Loucy (cell line): ENCODE results near the gene EGF.
"Not testable (repeated sequence)": the region's sequence is repeated elsewhere in the genome, so short reads cannot be mapped to it uniquely, and the experiment has no call there.

Experiments
- H2AFZ ChIP-seq: fragments of 200-600 bp; sonication (generic); 2 replicates; pipeline ENCODE4 v1.6.0; 2016; ENCODE audit warnings: antibody characterized with exemption, mild to moderate bottlenecking, low read length, moderate library complexity
- H3F3A ChIP-seq: fragments of 200-600 bp; 2 replicates; pipeline ENCODE4 v1.6.0; 2016; ENCODE audit warnings: antibody characterized with exemption, low read depth, mild to moderate bottlenecking
- H3K27me3 ChIP-seq: fragments of 200-600 bp; sonication (generic); 2 replicates; pipeline ENCODE4 v1.6.1; 2014; ENCODE audit warnings: low read length, mild to moderate bottlenecking; ENCODE audit not compliant: insufficient read depth, poor library complexity, severe bottlenecking
- H3K36me3 ChIP-seq: fragments of 200-600 bp; sonication (generic); 2 replicates; pipeline ENCODE4 v1.6.1; 2016; ENCODE audit warnings: low read length; ENCODE audit not compliant: insufficient read depth
- H3K4me1 ChIP-seq: fragments of 200-600 bp; sonication (generic); 2 replicates; pipeline ENCODE4 v1.5.1; 2014; ENCODE audit warnings: low read length, mild to moderate bottlenecking; ENCODE audit not compliant: insufficient read depth, poor library complexity, severe bottlenecking
- H3K4me2 ChIP-seq: fragments of 200-600 bp; sonication (generic); 2 replicates; pipeline ENCODE4 v1.6.0; 2014; ENCODE audit warnings: antibody characterized with exemption, low read length, low read depth, mild to moderate bottlenecking; ENCODE audit not compliant: poor library complexity, severe bottlenecking
- H3K4me3 ChIP-seq: fragments of 200-600 bp; sonication (generic); 2 replicates; pipeline ENCODE4 v1.5.1; 2014; ENCODE audit warnings: low read length, mild to moderate bottlenecking, mixed read lengths; ENCODE audit not compliant: poor library complexity, severe bottlenecking
- H3K79me2 ChIP-seq: fragments of 200-600 bp; sonication (generic); 2 replicates; pipeline ENCODE4 v1.6.1; 2014; ENCODE audit warnings: low read length; ENCODE audit not compliant: insufficient read depth
- H3K9ac ChIP-seq: fragments of 200-600 bp; sonication (generic); 2 replicates; pipeline ENCODE4 v1.6.0; 2014; ENCODE audit warnings: mild to moderate bottlenecking, low read depth, low read length, moderate library complexity; ENCODE audit not compliant: poor library complexity, severe bottlenecking
- H3K9me2 ChIP-seq: fragments of 200-600 bp; sonication (generic); replicated peaks from 2 replicates; pipeline ENCODE4 v1.6.1; 2016; ENCODE audit warnings: low read depth, low read length, mixed read lengths
- H3K9me3 ChIP-seq: fragments of 200-600 bp; sonication (generic); 2 replicates; pipeline ENCODE4 v1.6.1; 2014; ENCODE audit warnings: mild to moderate bottlenecking, antibody characterized with exemption, low read length, low read depth; ENCODE audit not compliant: insufficient read depth
- H4K20me1 ChIP-seq: fragments of 200-600 bp; sonication (generic); 2 replicates; pipeline ENCODE4 v1.6.0; 2014; ENCODE audit warnings: antibody characterized with exemption, low read length, mild to moderate bottlenecking; ENCODE audit not compliant: insufficient read depth, poor library complexity, severe bottlenecking
- CTCF ChIP-seq: fragments of 200-600 bp; sonication (generic); conservative IDR thresholded peaks from 2 replicates; pipeline ENCODE4 v1.5.1; 2014; ENCODE audit warnings: mild to moderate bottlenecking, antibody characterized with exemption, low read length
- EZH2phosphoT487 ChIP-seq: fragments of 200-600 bp; IDR thresholded peaks from 2 replicates; pipeline ENCODE4 v1.6.1; 2018; ENCODE audit warnings: antibody characterized with exemption, mild to moderate bottlenecking, moderate library complexity, borderline replicate concordance

The EGF gene

DNA sequence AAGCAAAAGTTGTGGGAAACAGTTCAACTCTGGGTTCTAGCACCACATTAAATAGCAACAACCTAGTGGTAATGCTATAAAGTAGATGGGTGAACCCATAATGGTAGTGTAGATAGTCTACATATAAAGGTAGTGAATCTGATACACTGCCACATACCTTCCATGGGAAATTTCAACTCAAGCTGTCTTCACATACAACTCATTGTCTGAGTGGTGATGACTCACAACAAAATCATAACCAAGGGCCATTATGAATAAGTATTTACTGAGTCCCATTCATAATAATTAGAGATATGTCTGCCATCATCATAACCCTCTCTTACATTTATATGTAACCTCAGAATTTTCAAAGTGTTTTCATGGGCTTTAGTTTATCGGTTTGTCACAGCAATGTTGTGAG, 34.8 kb downstream of the EGF start:
- Histone ChIP-seq H3K9me3 (no peaks in the 10 kb centered on the region), H3K9ac (no peak overlapping the region), H3K4me1 (no peaks in the 10 kb centered on the region), H3K36me3 (no peaks in the 10 kb centered on the region), H3F3A (no peaks in the 10 kb centered on the region), H3K79me2 (no peaks in the 10 kb centered on the region), H3K9me2 (no peaks in the 10 kb centered on the region), H4K20me1 (no peaks in the 10 kb centered on the region), H3K4me3 (no peak overlapping the region), H2AFZ (no peak overlapping the region), H3K27me3 (no peaks in the 10 kb centered on the region), H3K4me2 (no peak overlapping the region)
- TF ChIP-seq EZH2phosphoT487 (no peak), CTCF (no peak)

DNA sequence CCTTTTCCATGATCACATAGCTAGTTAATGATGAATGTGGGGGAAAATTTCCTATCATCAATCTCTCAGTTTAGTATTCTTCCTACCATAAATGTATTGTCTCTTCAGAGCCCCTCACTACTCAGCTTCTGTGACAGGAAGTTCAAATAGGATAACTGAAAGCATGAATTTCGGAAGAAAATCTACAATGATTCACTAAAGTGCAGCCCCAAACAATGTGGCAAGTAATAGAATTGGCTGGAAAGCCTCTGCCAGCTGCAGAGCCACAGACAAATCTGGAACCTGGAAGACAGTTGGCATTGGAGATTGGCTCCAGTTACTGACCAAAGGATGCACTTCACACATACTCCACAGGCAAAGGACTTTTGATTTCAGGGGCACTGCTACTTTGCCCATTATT, 35.2 kb downstream of the EGF start:
- no peaks in the 10 kb centered on the region for H4K20me1 ChIP-seq
- H3K9ac ChIP-seq, result no peak overlapping the region
- no peaks in the 10 kb centered on the region for H3K36me3 ChIP-seq
- H3K27me3 ChIP-seq, result no peaks in the 10 kb centered on the region
- no peaks in the 10 kb centered on the region for H3K9me2 ChIP-seq
- TF ChIP-seq EZH2phosphoT487 (no peak), CTCF (no peak)
- no peak overlapping the region for H3K4me2 ChIP-seq
- no peaks in the 10 kb centered on the region for H3K9me3 ChIP-seq
- no peaks in the 10 kb centered on the region for H3K4me1 ChIP-seq
- no peaks in the 10 kb centered on the region for H3F3A ChIP-seq
- H3K79me2 ChIP-seq, result no peaks in the 10 kb centered on the region
- 0 out of 2 replicates have a peak overlapping the region, but pooled peaks have one; percentile 48 for H2AFZ ChIP-seq
- no peak overlapping the region for H3K4me3 ChIP-seq

- H3K9me2 ChIP-seq, H3K9ac ChIP-seq, H3K4me1 ChIP-seq, H3K36me3 ChIP-seq, H3K27me3 ChIP-seq, H3F3A ChIP-seq, H3K4me2 ChIP-seq, H4K20me1 ChIP-seq, H3K79me2 ChIP-seq, H2AFZ ChIP-seq, H3K4me3 ChIP-seq, H3K9me3 ChIP-seq: not testable (repeated sequence)
Measured at GRCh38 chr4:109949099-109949718, 36.5 kb downstream of the EGF start.

DNA sequence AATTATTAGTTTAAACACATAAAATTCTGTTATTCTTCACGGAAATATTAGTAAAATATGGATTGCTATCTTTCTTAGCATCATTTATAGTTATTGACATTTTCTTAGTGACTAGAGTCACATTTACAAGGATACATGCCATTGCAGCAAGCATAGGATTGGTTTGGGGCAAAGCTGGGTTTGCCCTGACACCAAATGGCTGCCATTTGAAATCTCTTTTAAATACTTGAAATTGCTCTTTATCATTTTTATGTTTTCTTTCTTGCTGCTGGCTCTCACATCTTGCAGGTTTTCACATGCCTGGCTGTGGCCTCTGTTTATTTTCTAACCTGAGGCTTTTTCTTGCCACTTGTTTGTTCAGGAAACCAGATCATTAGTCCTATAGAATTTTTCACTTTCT, 39.9 kb downstream of the EGF start:
- no peak overlapping the region for H2AFZ ChIP-seq
- H3K27me3 ChIP-seq, result no peaks in the 10 kb centered on the region
- TF ChIP-seq CTCF, result no peak
- TF ChIP-seq EZH2phosphoT487, result no peak
- H4K20me1 ChIP-seq, result no peaks in the 10 kb centered on the region
- H3K9ac ChIP-seq, result no peak overlapping the region
- H3K36me3 ChIP-seq, result no peaks in the 10 kb centered on the region
- H3F3A ChIP-seq, result no peaks in the 10 kb centered on the region
- H3K4me2 ChIP-seq, result no peak overlapping the region
- H3K9me3 ChIP-seq, result no peaks in the 10 kb centered on the region
- no peaks in the 10 kb centered on the region for H3K9me2 ChIP-seq
- H3K4me3 ChIP-seq, result no peak overlapping the region
- H3K79me2 ChIP-seq, result no peaks in the 10 kb centered on the region
- no peaks in the 10 kb centered on the region for H3K4me1 ChIP-seq
